SU-DHL-6 (cell line): ENCODE results near the gene SCN1A.
A peak's percentile ranks its signal among the peaks of the same experiment; 100 is the strongest.
"Not testable (repeated sequence)": the region's sequence is repeated elsewhere in the genome, so short reads cannot be mapped to it uniquely, and the experiment has no call there.

ENCODE experiments used
- H2AFZ ChIP-seq: fragments of 200-600 bp; sonication (generic); 2 replicates; pipeline ENCODE4 v1.6.1; 2014; ENCODE audit warnings: low read depth, mild to moderate bottlenecking, moderate library complexity, mixed read lengths, antibody characterized with exemption, low read length; ENCODE audit not compliant: severe bottlenecking
- H3F3A ChIP-seq: fragments of 200-600 bp; shearing (Covaris generic); 2 replicates; pipeline ENCODE4 v1.6.0; 2016; ENCODE audit warnings: antibody characterized with exemption, mild to moderate bottlenecking; ENCODE audit not compliant: insufficient read depth
- H3K27ac ChIP-seq: fragments of 200-600 bp; sonication (generic); 2 replicates; pipeline ENCODE4 v1.5.1; 2016; ENCODE audit warnings: low read depth, mild to moderate bottlenecking, low read length, moderate library complexity, mixed read lengths
- H3K27me3 ChIP-seq: fragments of 200-600 bp; sonication (generic), shearing (Covaris generic); 2 replicates; pipeline ENCODE4 v1.6.0; 2014; ENCODE audit warnings: mild to moderate bottlenecking, low read length
- H3K36me3 ChIP-seq: fragments of 200-600 bp; sonication (generic); 2 replicates; pipeline ENCODE4 v1.6.1; 2014; ENCODE audit warnings: mild to moderate bottlenecking, low read length, mixed read lengths
- H3K4me2 ChIP-seq: fragments of 300-600, 200-600 bp; shearing (Covaris generic), sonication (generic); 2 replicates; pipeline ENCODE4 v1.6.0; 2014; ENCODE audit warnings: low read length, low read depth, mild to moderate bottlenecking; ENCODE audit not compliant: poor library complexity, severe bottlenecking
- H3K4me3 ChIP-seq: fragments of 200-600 bp; sonication (generic); 2 replicates; pipeline ENCODE4 v1.5.1; 2014; ENCODE audit warnings: antibody characterized with exemption, low read length, mild to moderate bottlenecking, mixed read lengths; ENCODE audit not compliant: insufficient read depth, poor library complexity, severe bottlenecking
- H3K79me2 ChIP-seq: fragments of 200-600 bp; sonication (generic); 2 replicates; pipeline ENCODE4 v1.6.1; 2014; ENCODE audit warnings: mild to moderate bottlenecking, low read length, moderate library complexity; ENCODE audit not compliant: insufficient read depth
- H3K9ac ChIP-seq: fragments of 200-600 bp; sonication (generic); 2 replicates; pipeline ENCODE4 v1.7.0; 2014; ENCODE audit warnings: mild to moderate bottlenecking, low read length
- H3K9me2 ChIP-seq: fragments of 200-600 bp; sonication (generic); replicated peaks from 2 replicates; pipeline ENCODE4 v1.6.1; 2014; ENCODE audit warnings: low read length; ENCODE audit not compliant: insufficient read depth
- H3K9me3 ChIP-seq: fragments of 200-600 bp; sonication (generic); 2 replicates; pipeline ENCODE4 v1.6.1; 2014; ENCODE audit warnings: low read length, mixed read lengths; ENCODE audit not compliant: insufficient read depth
- H4K20me1 ChIP-seq: fragments of 200-600 bp; sonication (generic); 2 replicates; pipeline ENCODE4 v1.6.1; 2014; ENCODE audit warnings: low read depth, mild to moderate bottlenecking, antibody characterized with exemption, low read length, moderate library complexity, mixed read lengths
- EZH2phosphoT487 ChIP-seq: fragments of 200-600 bp; sonication (generic), shearing (Covaris generic); conservative IDR thresholded peaks from 2 replicates; pipeline ENCODE4 v1.6.1; 2018; ENCODE audit warnings: mild to moderate bottlenecking, antibody characterized with exemption, low read length, moderate library complexity, mixed read lengths
- TF ChIP-seq, protein P1 (sequence below): fragments of 200-600 bp; sonication (generic); IDR thresholded peaks from one replicate; pipeline ENCODE4 v1.5.1; 2017; ENCODE audit warnings: antibody characterized with exemption, mild to moderate bottlenecking, low read length, moderate library complexity; ENCODE audit not compliant: insufficient read depth, poor library complexity, severe bottlenecking

SCN1A gene

GRCh38 chr2:166106431-166107015, 21.3 kb downstream of the SCN1A start:
- Histone ChIP-seq H3K27ac (no peak overlapping the region), H3F3A (no peaks in the 10 kb centered on the region), H3K79me2 (no peaks in the 10 kb centered on the region), H3K36me3 (no peaks in the 10 kb centered on the region), H3K4me2 (no peak overlapping the region), H3K9me2 (no peaks in the 10 kb centered on the region), H3K9me3 (no peaks in the 10 kb centered on the region), H3K27me3 (no peaks in the 10 kb centered on the region), H4K20me1 (no peaks in the 10 kb centered on the region), H3K4me3 (no peak overlapping the region), H2AFZ (peak overlapping the region; percentile 44), H3K9ac (no peak overlapping the region)
- TF ChIP-seq, protein P1, sequence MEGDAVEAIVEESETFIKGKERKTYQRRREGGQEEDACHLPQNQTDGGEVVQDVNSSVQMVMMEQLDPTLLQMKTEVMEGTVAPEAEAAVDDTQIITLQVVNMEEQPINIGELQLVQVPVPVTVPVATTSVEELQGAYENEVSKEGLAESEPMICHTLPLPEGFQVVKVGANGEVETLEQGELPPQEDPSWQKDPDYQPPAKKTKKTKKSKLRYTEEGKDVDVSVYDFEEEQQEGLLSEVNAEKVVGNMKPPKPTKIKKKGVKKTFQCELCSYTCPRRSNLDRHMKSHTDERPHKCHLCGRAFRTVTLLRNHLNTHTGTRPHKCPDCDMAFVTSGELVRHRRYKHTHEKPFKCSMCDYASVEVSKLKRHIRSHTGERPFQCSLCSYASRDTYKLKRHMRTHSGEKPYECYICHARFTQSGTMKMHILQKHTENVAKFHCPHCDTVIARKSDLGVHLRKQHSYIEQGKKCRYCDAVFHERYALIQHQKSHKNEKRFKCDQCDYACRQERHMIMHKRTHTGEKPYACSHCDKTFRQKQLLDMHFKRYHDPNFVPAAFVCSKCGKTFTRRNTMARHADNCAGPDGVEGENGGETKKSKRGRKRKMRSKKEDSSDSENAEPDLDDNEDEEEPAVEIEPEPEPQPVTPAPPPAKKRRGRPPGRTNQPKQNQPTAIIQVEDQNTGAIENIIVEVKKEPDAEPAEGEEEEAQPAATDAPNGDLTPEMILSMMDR, result peak; percentile 30
- TF ChIP-seq EZH2phosphoT487, result no peak

DNA sequence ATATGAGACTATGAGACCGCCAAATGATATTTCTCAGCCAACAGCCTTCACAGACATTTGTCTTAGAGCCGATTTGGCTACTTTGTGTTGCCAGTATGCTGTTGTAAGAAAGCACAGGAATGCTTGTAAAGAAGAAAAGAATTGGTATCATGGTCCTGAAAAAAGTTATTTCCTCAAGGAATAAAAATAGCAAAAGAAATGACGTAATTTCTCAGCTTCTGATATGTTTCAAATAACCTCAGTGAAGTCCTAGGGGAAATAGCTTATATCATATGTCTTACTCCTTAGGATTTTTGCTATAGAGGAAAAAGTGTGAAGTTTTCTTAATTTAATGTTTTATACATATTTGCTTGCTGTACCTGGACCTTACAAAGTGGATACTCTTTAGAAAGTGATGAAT, 23.0 kb downstream of the SCN1A start:
- Histone ChIP-seq H3K27ac (no peak overlapping the region), H3F3A (no peaks in the 10 kb centered on the region), H3K36me3 (no peaks in the 10 kb centered on the region), H3K27me3 (no peaks in the 10 kb centered on the region), H3K79me2 (no peaks in the 10 kb centered on the region), H4K20me1 (no peaks in the 10 kb centered on the region), H3K9ac (no peak overlapping the region), H3K4me2 (no peak overlapping the region), H3K9me2 (no peaks in the 10 kb centered on the region), H2AFZ (no peak overlapping the region), H3K4me3 (no peak overlapping the region), H3K9me3 (no peaks in the 10 kb centered on the region)
- no peak for TF ChIP-seq EZH2phosphoT487
- TF ChIP-seq, protein P1, result no peak

GRCh38 chr2:166104084-166104483, 23.7 kb downstream of the SCN1A start:
- H3F3A ChIP-seq, result no peaks in the 10 kb centered on the region
- H3K4me2 ChIP-seq, result no peak overlapping the region
- no peak overlapping the region for H3K27ac ChIP-seq
- H3K79me2 ChIP-seq, result no peaks in the 10 kb centered on the region
- H3K9me2 ChIP-seq, result no peaks in the 10 kb centered on the region
- TF ChIP-seq EZH2phosphoT487, result no peak
- TF ChIP-seq, protein P1, result no peak
- no peak overlapping the region for H2AFZ ChIP-seq
- H3K4me3 ChIP-seq, result no peak overlapping the region
- H4K20me1 ChIP-seq, result no peaks in the 10 kb centered on the region
- no peak overlapping the region for H3K9ac ChIP-seq
- H3K9me3 ChIP-seq, result no peaks in the 10 kb centered on the region
- H3K27me3 ChIP-seq, result no peaks in the 10 kb centered on the region
- H3K36me3 ChIP-seq, result no peaks in the 10 kb centered on the region

GRCh38 chr2:166103277-166103676, 24.5 kb downstream of the SCN1A start:
- not testable (repeated sequence) for H3K4me3 ChIP-seq

More at GRCh38 chr2:166103277-166103676, 24.5 kb downstream of the SCN1A start:
- not testable (repeated sequence) for H3K27ac ChIP-seq, H3F3A ChIP-seq, H2AFZ ChIP-seq, H3K27me3 ChIP-seq, H3K9me2 ChIP-seq, H3K9me3 ChIP-seq, H3K79me2 ChIP-seq, H3K4me2 ChIP-seq, H3K9ac ChIP-seq, H4K20me1 ChIP-seq, H3K36me3 ChIP-seq
